HG03565 (cell line): Measurements from ENCODE around the gene NBPF1.
"Not testable (repeated sequence)": the region's sequence is repeated elsewhere in the genome, so short reads cannot be mapped to it uniquely, and the experiment has no call there.

Experiments
- ATAC-seq: cut with Tn5 transposase; IDR thresholded peaks from one replicate; pipeline ENCODE4 v1.9.1; 2021; ENCODE audit warnings: mild to moderate bottlenecking, moderate library complexity; ENCODE audit not compliant: unreplicated experiment

NBPF1 gene

DNA sequence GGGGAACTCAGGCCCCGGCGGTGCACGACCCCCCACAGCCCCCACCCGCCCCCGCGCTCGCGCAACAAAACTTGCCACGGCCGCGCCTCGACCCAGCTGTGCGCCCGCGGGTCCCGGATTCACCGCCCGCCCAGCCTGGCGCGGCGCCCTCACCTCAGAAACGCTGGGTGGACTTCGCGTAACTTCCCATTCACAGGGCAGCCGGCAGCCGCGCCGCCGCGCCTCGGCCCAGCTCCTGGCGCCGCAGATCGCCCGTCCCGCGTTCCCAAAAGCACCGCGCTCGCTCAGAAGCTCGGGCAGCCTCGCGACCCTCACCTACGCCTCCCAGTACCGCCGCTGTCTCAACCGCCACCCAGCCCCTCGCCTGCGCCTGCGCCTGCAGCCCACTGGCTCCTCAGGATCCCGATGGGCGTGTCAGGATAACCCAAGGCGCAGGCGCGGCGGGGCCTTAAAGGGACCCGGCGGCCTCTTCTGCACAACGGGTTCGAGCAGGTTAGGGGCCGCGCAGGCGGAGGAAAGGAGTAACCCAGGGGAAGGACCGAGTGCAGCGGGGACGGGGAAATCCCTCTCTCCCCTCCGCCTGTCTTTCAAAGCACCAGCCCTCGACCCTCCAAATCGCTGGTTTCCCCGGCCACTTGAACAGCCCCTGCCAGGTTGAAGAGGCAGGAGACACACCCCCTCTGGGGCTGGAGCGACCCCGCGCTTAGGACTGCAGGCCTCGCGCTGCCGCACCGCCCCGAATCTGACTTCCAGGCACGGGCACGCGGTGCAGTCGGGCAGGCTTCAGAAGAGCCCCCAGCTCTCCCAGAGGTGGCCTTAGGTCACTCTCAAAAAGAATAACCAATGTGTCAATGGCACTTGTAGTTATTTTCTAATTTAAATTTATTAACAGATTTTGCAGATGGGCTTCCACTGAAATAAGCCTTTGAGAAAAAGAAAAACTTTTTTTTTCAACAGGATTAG is at the start of gene NBPF1:
NBPF1 (minus strand) TSS at position 380 of the 963 bp plus-strand sequence.
- ATAC-seq: peak; percentile 82

DNA sequence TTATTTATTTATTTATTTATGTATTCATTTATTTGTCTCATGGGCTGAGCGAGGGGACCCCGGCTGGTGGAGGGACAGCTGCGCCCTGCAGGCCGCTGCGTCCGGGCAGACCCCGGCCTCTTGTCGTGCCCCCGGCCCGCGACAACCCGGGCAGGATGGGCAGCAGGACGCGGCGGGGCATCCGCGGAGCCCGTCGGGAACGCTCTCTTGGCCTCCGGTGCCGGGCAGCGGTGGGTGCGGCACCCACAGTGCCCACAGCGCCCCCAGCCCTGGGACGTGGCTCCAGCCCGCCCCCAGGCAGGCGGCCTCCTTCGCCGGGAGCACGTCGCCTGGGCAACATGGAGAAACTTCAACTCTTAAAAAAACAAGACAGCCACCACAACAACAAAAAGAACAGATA is 44.9 kb upstream of the NBPF1 start:
- ATAC-seq: not testable (repeated sequence)

DNA sequence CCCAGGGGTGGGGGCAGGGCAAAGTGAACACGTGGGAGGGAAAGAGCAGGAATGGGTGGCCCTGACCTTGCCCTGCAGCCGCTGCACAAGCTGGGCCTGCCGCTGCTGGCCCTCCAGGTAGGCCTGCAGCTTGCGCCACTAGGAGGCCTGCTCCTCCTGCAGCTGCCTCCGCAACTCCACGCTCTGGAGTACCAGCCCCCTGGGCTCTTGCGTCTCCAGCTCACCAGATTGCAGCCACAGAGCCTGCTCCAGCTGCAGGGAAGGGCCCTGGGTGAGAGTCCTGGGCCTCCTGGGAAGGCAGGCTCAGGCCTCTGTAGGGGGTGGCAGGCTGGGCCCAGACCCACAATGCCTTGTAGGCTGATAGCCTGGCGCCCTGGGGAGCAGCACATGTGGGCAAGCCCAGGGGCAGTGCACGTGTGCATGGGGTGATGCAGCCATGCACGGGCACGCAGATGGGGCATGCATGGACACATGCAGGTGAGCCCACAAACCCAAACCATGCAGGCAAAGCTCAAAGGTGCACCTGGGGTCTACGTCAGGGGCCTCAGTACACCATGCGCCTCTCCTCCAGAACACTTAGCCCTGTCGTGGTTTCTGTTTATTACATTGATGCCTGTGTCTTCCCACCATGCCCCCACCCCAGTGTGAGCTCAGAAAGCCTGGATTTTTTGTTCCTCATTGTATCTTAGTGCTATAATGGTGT is 43.8 kb upstream of the NBPF1 start:
- ATAC-seq: not testable (repeated sequence)

DNA sequence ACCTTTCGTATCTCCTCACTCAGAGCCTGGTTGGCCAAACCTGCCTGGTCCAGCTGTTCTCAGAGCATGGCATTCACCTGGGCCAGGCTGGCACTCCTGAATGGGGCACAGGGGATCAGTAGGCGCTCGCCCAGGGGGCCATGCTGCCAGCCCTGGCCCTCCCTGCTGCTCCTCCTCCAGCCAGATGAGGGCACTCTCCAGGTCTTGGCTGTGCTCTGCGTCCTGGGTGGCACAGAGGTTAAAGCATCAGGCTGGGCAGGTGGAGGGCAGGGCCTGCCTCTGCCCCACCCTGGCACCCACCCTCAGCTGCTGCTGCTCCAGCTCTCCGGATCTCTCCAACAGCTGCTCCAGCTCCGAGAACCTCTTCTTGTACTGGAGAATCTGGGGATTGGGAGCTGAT is 43.2 kb upstream of the NBPF1 start:
- not testable (repeated sequence) for ATAC-seq

GRCh38 chr1:16651560-16651959 is 38.2 kb upstream of the NBPF1 start:
- ATAC-seq: not testable (repeated sequence)

DNA sequence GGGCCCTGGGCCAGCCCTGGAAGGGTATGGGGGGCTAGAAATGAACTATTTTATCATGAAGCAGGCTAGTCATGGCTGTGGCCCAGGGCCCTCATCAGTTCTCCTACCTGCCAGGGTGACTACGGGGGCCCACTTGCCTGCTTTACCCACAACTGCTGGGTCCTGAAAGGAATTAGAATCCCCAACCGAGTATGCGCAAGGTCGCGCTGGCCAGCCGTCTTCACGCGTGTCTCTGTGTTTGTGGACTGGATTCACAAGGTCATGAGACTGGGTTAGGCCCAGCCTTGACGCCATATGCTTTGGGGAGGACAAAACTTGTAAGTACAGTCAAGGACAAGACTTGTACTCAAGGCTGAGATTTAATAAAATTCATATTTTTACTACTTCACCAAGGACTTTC is 36.6 kb upstream of the NBPF1 start:
- ATAC-seq: not testable (repeated sequence)

- ATAC-seq: not testable (repeated sequence)
Measured at GRCh38 chr1:16649390-16649789, 36.0 kb upstream of the NBPF1 start.

- ATAC-seq: not testable (repeated sequence)
Measured at GRCh38 chr1:16648756-16649155, 35.4 kb upstream of the NBPF1 start.

DNA sequence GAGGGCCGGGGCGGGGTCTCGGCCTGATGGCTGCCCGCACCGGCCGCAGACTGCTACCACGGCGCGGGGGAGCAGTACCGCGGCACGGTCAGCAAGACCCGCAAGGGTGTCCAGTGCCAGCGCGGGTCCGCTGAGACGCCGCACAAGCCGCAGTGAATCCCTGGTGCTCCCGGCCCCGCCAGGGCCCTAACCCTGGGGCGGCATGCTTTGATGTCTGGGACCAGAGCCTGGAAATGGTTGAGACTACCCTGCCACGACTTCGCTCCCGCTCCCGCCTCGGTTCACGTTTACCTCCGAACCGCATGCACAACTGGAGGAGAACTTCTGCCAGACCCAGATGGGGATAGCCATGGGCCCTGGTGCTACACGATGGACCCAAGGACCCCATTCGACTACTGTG is 34.9 kb upstream of the NBPF1 start:
- ATAC-seq: not testable (repeated sequence)

GRCh38 chr1:16647179-16648176 is 34.1 kb upstream of the NBPF1 start:
- not testable (repeated sequence) for ATAC-seq

DNA sequence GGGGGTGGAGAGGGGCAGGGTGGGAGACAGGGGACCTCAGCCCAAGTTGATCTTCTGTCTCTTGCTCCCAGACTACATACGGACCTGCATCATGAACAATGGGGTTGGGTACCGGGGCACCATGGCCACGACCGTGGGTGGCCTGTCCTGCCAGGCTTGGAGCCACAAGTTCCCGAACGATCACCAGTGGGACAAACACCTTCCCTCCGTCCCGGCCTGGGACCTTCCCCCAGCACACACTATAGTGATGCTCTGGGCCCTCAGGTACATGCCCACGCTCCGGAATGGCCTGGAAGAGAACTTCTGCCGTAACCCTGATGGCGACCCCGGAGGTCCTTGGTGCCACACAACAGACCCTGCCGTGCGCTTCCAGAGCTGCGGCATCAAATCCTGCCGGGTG is 33.4 kb upstream of the NBPF1 start:
- not testable (repeated sequence) for ATAC-seq

GRCh38 chr1:16646061-16646664 is 32.8 kb upstream of the NBPF1 start:
- ATAC-seq: not testable (repeated sequence)

DNA sequence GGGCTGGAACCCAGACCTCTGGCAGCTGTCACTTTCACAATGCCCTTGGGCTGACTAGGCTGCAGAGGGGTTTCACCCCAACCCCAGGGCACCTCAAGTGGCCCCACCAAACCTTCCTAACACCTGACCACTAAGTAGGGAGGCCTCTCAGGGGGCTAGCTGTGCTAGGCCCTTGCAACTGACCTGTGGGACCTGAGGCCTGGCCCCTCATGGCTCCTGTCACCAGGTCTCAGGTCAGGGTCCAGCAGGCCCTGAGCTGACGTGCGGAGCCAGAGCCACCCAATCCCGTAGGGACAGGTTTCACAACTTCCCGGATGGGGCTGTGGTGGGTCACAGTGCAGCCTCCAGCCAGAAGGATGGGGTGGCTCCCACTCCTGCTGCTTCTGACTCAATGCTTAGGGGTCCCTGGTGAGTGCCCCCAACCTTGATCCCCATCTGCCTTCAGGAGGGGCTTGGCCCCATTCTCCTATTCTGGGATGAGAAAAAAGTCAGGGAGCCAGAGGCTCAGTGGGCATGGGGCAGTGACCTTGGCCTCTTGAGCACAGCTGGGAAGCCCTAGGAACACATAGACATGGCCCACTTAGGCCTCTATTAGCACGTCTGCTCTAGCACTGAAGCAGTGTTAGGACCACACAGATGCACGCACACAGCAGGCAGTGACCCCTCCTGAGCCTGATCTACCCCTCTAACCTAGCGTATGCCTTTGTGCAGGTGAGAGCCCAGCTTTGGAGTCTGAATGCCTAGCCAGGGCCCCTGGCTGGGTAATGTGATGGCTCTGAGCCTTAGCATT is 32.1 kb upstream of the NBPF1 start:
- ATAC-seq: peak; percentile 2

GRCh38 chr1:16644482-16645270 is 31.3 kb upstream of the NBPF1 start:
- ATAC-seq: peak; percentile 61

DNA sequence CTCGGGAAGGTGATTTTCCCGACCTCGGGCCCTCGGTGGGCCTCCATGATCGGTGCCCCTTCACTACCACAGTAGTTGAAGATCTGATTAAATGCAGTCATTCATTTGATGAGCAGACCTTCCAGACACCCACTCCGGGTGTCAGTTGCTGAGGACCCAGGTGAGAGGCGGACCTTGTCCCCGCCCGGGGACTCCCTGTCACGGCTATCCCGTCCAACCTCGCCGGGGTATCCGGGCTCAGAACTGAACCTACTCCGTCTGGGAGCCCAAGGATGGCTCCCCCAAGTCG is 30.8 kb upstream of the NBPF1 start:
- ATAC-seq: peak; percentile 19

DNA sequence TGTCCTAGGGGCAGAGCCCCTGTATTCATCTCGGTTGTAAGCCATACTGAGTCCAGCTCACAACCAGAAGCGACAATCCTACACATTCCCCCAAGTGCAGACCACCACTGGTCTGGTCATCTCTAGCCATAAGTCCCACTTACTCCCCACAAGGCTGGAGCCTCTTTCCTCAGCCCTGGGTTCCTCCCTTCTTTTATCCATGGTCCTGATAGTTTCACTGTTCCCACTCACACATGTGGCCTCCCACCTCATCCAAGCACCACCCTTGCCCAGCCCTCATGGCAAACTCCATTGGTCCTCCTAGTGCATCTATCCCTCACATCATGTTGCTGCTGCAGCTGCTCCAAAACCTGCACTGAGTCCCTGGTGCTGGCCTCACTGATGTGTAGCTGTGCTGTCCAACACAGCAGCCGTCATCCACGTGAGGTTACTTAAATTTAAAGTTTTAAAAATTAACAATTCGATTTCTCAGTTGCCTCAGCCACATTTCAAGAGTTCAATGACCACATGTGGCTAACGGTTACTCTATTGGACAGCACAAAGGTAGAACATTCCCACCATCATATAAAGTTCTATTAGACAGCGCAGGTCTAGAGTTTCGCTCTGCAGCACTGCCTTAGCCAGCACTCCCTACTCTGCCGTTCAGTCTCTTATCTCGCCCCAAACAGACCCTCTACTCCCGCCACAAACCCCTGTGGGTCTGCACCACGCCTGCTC is 30.3 kb upstream of the NBPF1 start:
- ATAC-seq: peak; percentile 1

DNA sequence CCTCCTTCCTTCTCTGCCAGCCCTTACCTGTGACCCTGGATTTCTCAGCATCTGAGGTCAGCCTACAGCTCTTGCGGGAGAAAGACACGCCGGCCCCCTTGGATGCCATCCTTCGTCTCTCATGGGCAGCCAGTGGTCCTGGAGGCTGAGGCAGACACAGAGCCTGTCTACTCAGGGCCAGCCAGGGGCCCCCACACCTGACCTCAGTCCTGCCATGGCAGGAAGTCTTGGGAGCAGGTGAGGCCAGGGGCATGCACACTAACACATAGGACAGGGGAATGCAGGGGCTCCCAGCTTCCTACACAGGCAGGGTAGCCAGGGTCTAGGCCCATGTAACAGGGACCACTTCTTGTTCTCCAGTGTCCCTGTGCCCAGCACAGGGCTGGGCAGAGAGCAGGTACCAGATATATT is 29.6 kb upstream of the NBPF1 start:
- ATAC-seq: not testable (repeated sequence)
